ENCODE measurements around the gene SMIM13. TPM values are rescaled to one million over a fixed set of nuclear protein-coding genes. Genes with fewer than 3 reads are reported as not detected.

SMIM13 gene
- total RNA-seq, 3 donors from 2014 or later (not counting 1 experiment from before 2014, with no cell fraction given), result 5.3 to 10.3 (median 9.8) TPM

DNA sequence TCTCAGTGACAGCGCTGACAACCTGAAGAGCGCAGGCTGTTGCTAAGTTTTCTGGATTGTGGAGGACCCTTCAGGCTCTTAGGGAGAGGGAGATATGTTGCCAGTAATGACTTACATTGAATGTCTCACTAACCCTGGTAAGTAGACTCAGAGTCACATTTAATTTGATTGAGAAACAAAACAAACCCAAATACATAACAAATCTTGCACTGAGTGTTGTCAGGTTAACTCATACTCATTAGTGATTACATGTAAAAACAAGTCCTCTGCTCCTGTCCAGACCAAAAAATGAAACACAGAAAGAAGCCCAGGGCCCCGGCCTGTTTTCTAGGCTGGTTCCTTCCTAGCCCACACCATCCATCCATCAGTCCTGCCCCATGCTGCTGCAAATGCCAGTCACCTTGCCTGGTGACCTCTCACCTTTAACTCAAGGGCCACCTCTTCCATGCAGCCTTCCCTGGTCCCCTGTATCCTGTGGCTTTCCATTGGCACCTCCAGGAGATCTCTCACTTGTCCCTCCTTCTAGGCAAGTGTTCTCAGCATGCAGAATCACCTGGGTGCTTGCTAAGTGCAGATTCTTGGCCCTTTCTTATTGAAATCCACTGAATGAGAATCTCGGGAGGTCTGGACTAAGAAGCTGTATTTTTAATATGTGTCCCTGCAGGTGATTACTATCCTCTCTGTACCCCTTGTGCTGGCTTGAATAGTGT, 52.6 kb downstream of the SMIM13 start:
- WGBS (ENCODE audit: insufficient coverage), result 97% methylated on average over 4 of the region's 4 CpGs
- H3K27ac Mint-ChIP-seq, result no peak overlapping the region

DNA sequence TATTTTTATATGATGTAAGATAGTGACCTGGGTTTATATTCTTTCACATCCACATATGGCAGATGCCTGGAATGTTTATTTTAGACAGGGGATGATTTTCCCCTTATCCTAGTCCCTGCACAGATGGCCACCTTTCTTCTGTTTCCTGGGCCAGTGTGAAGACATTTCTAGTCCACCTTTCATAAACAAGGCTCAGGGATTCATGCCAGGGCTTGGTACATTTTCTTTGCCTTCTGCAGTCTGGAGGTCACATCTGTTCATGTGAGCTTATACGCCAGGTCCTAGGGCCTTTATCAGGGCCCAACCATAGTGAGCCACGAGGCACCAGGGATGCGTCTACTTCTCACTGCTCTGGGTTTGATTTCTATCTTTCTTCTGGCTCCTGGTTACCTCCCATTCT, 55.9 kb downstream of the SMIM13 start:
- DNase-seq, result no peak
- H3K36me3 Mint-ChIP-seq, result no peaks in the 10 kb centered on the region
- no peak overlapping the region for H3K4me3 ChIP-seq (ENCODE audit: low read length)
- no peak overlapping the region for H3K27ac Mint-ChIP-seq
- peaks cover 9% of the 10 kb centered on the region in 2 donors for H3K4me1 Mint-ChIP-seq
- H3K27ac ChIP-seq (ENCODE audit: low read length), result no peak overlapping the region
- intact Hi-C loops (cut with micrococcal nuclease), result no loop called here
- no peak for ATAC-seq
- no peaks in the 10 kb centered on the region for H3K36me3 ChIP-seq (ENCODE audit: control insufficient read depth, insufficient read depth, low read length)
- H3K4me3 Mint-ChIP-seq, result no peak overlapping the region
- H3K27me3 ChIP-seq (ENCODE audit: control insufficient read depth, insufficient read depth, low read length), result no peaks in the 10 kb centered on the region
- 96% methylated on average over 3 of the region's 3 CpGs for WGBS (ENCODE audit: insufficient coverage)
- peaks cover 6 to 17% of the 10 kb centered on the region in 2 donors for H3K27me3 Mint-ChIP-seq (ENCODE audit: low read depth in 2 of 2)
- peaks cover under 1% of the 10 kb centered on the region for H3K4me1 ChIP-seq (ENCODE audit: control insufficient read depth, insufficient read depth, low read length)
- H3K9me3 ChIP-seq (ENCODE audit: control insufficient read depth, insufficient read depth, low read length), result no peaks in the 10 kb centered on the region
- no peaks in the 10 kb centered on the region for H3K9me3 Mint-ChIP-seq
- TF ChIP-seq CTCF (IDR thresholded peaks at IDR 0.05), result no peak

More for the DNA sequence above, 52.6 kb downstream of the SMIM13 start:
- ATAC-seq (no peak), DNase-seq (no peak)
- no peaks in the 10 kb centered on the region for H3K27me3 ChIP-seq (ENCODE audit: control insufficient read depth, insufficient read depth, low read length)
- H3K36me3 ChIP-seq (ENCODE audit: control insufficient read depth, insufficient read depth, low read length), result no peaks in the 10 kb centered on the region
- no peak overlapping the region for H3K4me3 ChIP-seq (ENCODE audit: low read length)
- no peak for TF ChIP-seq CTCF (IDR thresholded peaks at IDR 0.05)
- Mint-ChIP-seq H3K36me3 (no peaks in the 10 kb centered on the region), H3K4me1 (peaks cover 4 to 5% of the 10 kb centered on the region in 2 donors), H3K4me3 (no peak overlapping the region), H3K9me3 (no peaks in the 10 kb centered on the region), H3K27me3 (ENCODE audit: low read depth in 2 of 2) (no peaks in the 10 kb centered on the region)
- no peaks in the 10 kb centered on the region for H3K9me3 ChIP-seq (ENCODE audit: control insufficient read depth, insufficient read depth, low read length)
- peaks cover 3% of the 10 kb centered on the region for H3K4me1 ChIP-seq (ENCODE audit: control insufficient read depth, insufficient read depth, low read length)
- intact Hi-C loops (cut with micrococcal nuclease), result no loop called here
- H3K27ac ChIP-seq (ENCODE audit: low read length), result no peak overlapping the region

- Mint-ChIP-seq H3K4me3 (no peak overlapping the region), H3K36me3 (no peaks in the 10 kb centered on the region), H3K9me3 (no peaks in the 10 kb centered on the region), H3K27ac (no peak overlapping the region), H3K27me3 (ENCODE audit: low read depth in 2 of 2) (peaks cover 11 to 29% of the 10 kb centered on the region in 2 donors), H3K4me1 (peaks cover 7 to 8% of the 10 kb centered on the region in 2 donors)
- TF ChIP-seq CTCF (IDR thresholded peaks at IDR 0.05), result no peak
- DNase-seq, result no peak
- Histone ChIP-seq H3K36me3 (ENCODE audit: control insufficient read depth, insufficient read depth, low read length) (no peaks in the 10 kb centered on the region), H3K27me3 (ENCODE audit: control insufficient read depth, insufficient read depth, low read length) (no peaks in the 10 kb centered on the region), H3K27ac (ENCODE audit: low read length) (no peak overlapping the region), H3K4me3 (ENCODE audit: low read length) (no peak overlapping the region), H3K4me1 (ENCODE audit: control insufficient read depth, insufficient read depth, low read length) (no peaks in the 10 kb centered on the region), H3K9me3 (ENCODE audit: control insufficient read depth, insufficient read depth, low read length) (no peaks in the 10 kb centered on the region)
- WGBS (ENCODE audit: insufficient coverage), result 89% methylated on average over 1 of the region's 1 CpG
- intact Hi-C loops (cut with micrococcal nuclease), result no loop called here
- no peak for ATAC-seq
These were observed 57.9 kb downstream of the SMIM13 start for GRCh38 chr6:11151488-11151887.

DNA sequence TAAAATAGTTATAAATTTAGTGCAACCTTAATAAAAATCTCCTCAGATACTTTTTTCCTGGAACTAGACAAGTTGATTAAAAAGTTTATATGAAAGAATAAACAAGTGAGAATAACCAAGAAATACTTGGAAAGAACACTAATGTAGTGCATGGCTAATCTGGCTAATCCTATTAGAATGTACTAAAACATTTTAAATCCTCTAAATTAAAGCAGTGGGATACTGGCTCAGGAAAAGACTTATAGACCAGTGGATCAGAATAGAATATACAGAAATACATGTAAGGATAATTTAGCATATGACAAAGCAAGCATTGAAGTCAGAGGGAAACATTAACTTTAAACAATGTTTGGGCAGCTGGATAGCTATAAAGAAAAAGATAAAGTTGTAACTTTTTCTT, 58.9 kb downstream of the SMIM13 start:
- Mint-ChIP-seq H3K4me3 (no peak overlapping the region), H3K27me3 (ENCODE audit: low read depth in 2 of 2) (peaks cover 11 to 31% of the 10 kb centered on the region in 2 donors), H3K4me1 (peaks cover 7 to 8% of the 10 kb centered on the region in 2 donors), H3K36me3 (no peaks in the 10 kb centered on the region), H3K9me3 (no peaks in the 10 kb centered on the region), H3K27ac (no peak overlapping the region)
- H3K27me3 ChIP-seq (ENCODE audit: control insufficient read depth, insufficient read depth, low read length), result peaks cover 2% of the 10 kb centered on the region
- no peak overlapping the region for H3K27ac ChIP-seq (ENCODE audit: low read length)
- H3K9me3 ChIP-seq (ENCODE audit: control insufficient read depth, insufficient read depth, low read length), result no peaks in the 10 kb centered on the region
- no peak for DNase-seq
- H3K36me3 ChIP-seq (ENCODE audit: control insufficient read depth, insufficient read depth, low read length), result no peaks in the 10 kb centered on the region
- no peaks in the 10 kb centered on the region for H3K4me1 ChIP-seq (ENCODE audit: control insufficient read depth, insufficient read depth, low read length)
- H3K4me3 ChIP-seq (ENCODE audit: low read length), result no peak overlapping the region
- ATAC-seq, result no peak
- intact Hi-C loops (cut with micrococcal nuclease), result no loop called here
- TF ChIP-seq CTCF (IDR thresholded peaks at IDR 0.05), result no peak
